GM18870 (cell line): Measurements from ENCODE around the gene TRIOBP.

ENCODE experiments used
- ATAC-seq: cut with Tn5 transposase; IDR thresholded peaks from one replicate; pipeline ENCODE4 v1.9.1; 2021; ENCODE audit warnings: moderate library complexity; ENCODE audit not compliant: unreplicated experiment

Gene TRIOBP

GRCh38 chr22:37804352-37804880 is 107.6 kb downstream of the TRIOBP start:
- no peak for ATAC-seq

- ATAC-seq, result no peak
These were observed 108.3 kb downstream of the TRIOBP start for GRCh38 chr22:37804881-37805809.

- ATAC-seq, result no peak
These were observed 109.0 kb downstream of the TRIOBP start for GRCh38 chr22:37805810-37806277.

- ATAC-seq, result no peak
These were observed 109.8 kb downstream of the TRIOBP start for GRCh38 chr22:37806409-37807333.

- no peak for ATAC-seq
These were observed 110.8 kb downstream of the TRIOBP start, which contains the start of gene GCAT for GRCh38 chr22:37807410-37808293. TSS of gene GCAT (plus strand) at chr22:37807934. CDS start at chr22:37807968, 34 bp downstream.

GRCh38 chr22:37808294-37808657 is 111.4 kb downstream of the TRIOBP start:
- no peak for ATAC-seq

GRCh38 chr22:37809672-37810333 is 113.0 kb downstream of the TRIOBP start:
- no peak for ATAC-seq

- ATAC-seq, result no peak
These were observed 115.0 kb downstream of the TRIOBP start for GRCh38 chr22:37811867-37812266.

- ATAC-seq, result no peak
These were observed 116.2 kb downstream of the TRIOBP start for GRCh38 chr22:37812869-37813678.

GRCh38 chr22:37815593-37815992 is 118.7 kb downstream of the TRIOBP start:
- ATAC-seq, result no peak

GRCh38 chr22:37816543-37817180 is 119.8 kb downstream of the TRIOBP start:
- no peak for ATAC-seq

- no peak for ATAC-seq
These were observed 121.0 kb downstream of the TRIOBP start for GRCh38 chr22:37817705-37818408.

- no peak for ATAC-seq
These were observed 121.7 kb downstream of the TRIOBP start for GRCh38 chr22:37818409-37819104.

GRCh38 chr22:37819105-37819433 is 122.2 kb downstream of the TRIOBP start:
- ATAC-seq, result no peak

GRCh38 chr22:37820350-37820749 is 123.5 kb downstream of the TRIOBP start:
- ATAC-seq, result no peak

GRCh38 chr22:37822079-37822833 is 125.4 kb downstream of the TRIOBP start:
- ATAC-seq, result no peak
